Spleen (tissue), 11 donors: Measurements from ENCODE around the gene NOTUM. TPM values are rescaled to one million over a fixed set of nuclear protein-coding genes. Genes with fewer than 3 reads are reported as not detected.
"Not testable (repeated sequence)": the region's sequence is repeated elsewhere in the genome, so short reads cannot be mapped to it uniquely, and the experiment has no call there.

Experiments used
- DNase-seq: peaks from one replicate; pipeline ENCODE4 v3.0.0-alpha.2; 2020
- H3K27ac ChIP-seq, 8 donors: fragments of 200-600 bp; sonication (generic) in 7 of 8; 1 replicate in 4 of 8; 2 replicates in 4 of 8; pipeline versions ENCODE4 v1.5.0 to v1.8.0; 2016 to 2021; ENCODE audit warnings: inconsistent platforms in 4 of 8, mild to moderate bottlenecking in 4 of 8, moderate library complexity in 1 of 8
- H3K27me3 ChIP-seq, 7 donors: fragments of 200-600 bp; sonication (generic) in 6 of 7; replicated peaks in 1 of 7; 1 replicate in 4 of 7; 2 replicates in 3 of 7; pipeline versions ENCODE4 v1.5.0 to v1.8.0; 2016 to 2021; ENCODE audit warnings: inconsistent platforms in 3 of 7, mild to moderate bottlenecking in 1 of 7
- H3K36me3 ChIP-seq, 6 donors: fragments of 200-600 bp; sonication (generic) in 5 of 6; 1 replicate in 4 of 6; 2 replicates in 2 of 6; pipeline versions ENCODE4 v1.5.0 to v1.8.0; 2016 to 2021; ENCODE audit warnings: inconsistent platforms in 2 of 6
- H3K4me1 ChIP-seq, 6 donors: fragments of 200-600 bp; sonication (generic) in 5 of 6; 1 replicate in 3 of 6; 2 replicates in 3 of 6; pipeline versions ENCODE4 v1.5.0 to v1.8.0; 2016 to 2021; ENCODE audit warnings: inconsistent platforms in 3 of 6
- H3K4me3 ChIP-seq, 8 donors: fragments of 200-600 bp; sonication (generic) in 7 of 8; 1 replicate in 4 of 8; 2 replicates in 4 of 8; pipeline versions ENCODE4 v1.5.0 to v1.8.0; 2016 to 2021; ENCODE audit warnings: inconsistent platforms in 4 of 8, mild to moderate bottlenecking in 4 of 8, moderate library complexity in 2 of 8
- H3K9me3 ChIP-seq, 8 donors: fragments of 200-600 bp; sonication (generic) in 7 of 8; 1 replicate in 4 of 8; 2 replicates in 4 of 8; pipeline versions ENCODE4 v1.5.0 to v1.8.0; 2016 to 2021; ENCODE audit warnings: inconsistent platforms in 4 of 8
- CTCF ChIP-seq, 11 experiments: fragments of 200-600 bp in 7 of 11; fragments of 450-650 bp in 4 of 11; sonication (generic) in 4 of 11; IDR thresholded peaks in 8 of 11; conservative IDR thresholded peaks in 3 of 11; 1 replicate in 7 of 11; 2 replicates in 4 of 11; pipeline versions ENCODE4 v1.4.0 to v1.8.0; 2016 to 2021; ENCODE audit warnings: antibody characterized with exemption in 11 of 11, inconsistent platforms in 4 of 11, mild to moderate bottlenecking in 1 of 11
- POLR2A ChIP-seq, 3 donors: fragments of 450-650 bp; IDR thresholded peaks; one replicate each; pipeline ENCODE4 v1.5.1; 2017; ENCODE audit warnings: antibody characterized with exemption in 3 of 3, mild to moderate bottlenecking in 1 of 3
- POLR2AphosphoS5 ChIP-seq, 3 donors: sonication (generic); formaldehyde crosslinking; IDR thresholded peaks; one replicate each; pipeline ENCODE4 v1.5.1; 2017; ENCODE audit warnings: antibody characterized with exemption in 3 of 3
- WGBS, 5 donors: extraction: QIAGEN DNeasy Blood & Tissue Kit in 3 of 5; methylation state at CpG; one replicate each; pipeline versions ENCODE4 v1.1.5 to v1.1.7; 2013 to 2018; 5-methylcytosine and 5-hydroxymethylcytosine counted together
- intact Hi-C: fragments of 100-400 bp; cut with DNase I; formaldehyde crosslinking; loops from one replicate; pipeline ENCODE4 v1.15.0; 2023; ENCODE audit warnings: low total_unique reads
- polyA plus RNA-seq, 3 donors: library from polyadenylated mRNA; stranded (reverse); fragments of 200-250 nt; gene quantifications; one replicate each; pipeline ENCODE4 v1.2.1, GENCODE V29; 2013
- total RNA-seq, 7 donors: library from RNA; depleted of rRNA in 3 of 7; stranded (reverse); fragments of >200 nt in 3 of 7; fragmentation: NEBNext Ultra II Directional in 4 of 7; extraction: Animal tissue kit (Norgen Biotek cat#: 25700) in 4 of 7; gene quantifications; one replicate each; pipeline versions ENCODE4 v1.1.0 to v1.2.1, GENCODE V29; 2016 to 2021
- donor health status: healthy with polysubstance abuse.
- donor health status: DM: no; HTN: no; CAD: no; lungs with moderate emphysema.
- donor health status: DM: no; HTN: no; CAD: no.
- donor health status: Bipolar disorder and iron deficiency.
- donor health status: healthy.
- donor health status: DM: no; HTN: no; CAD: no.
- donor health status: DM: yes; HTN: yes; CAD: no.

The NOTUM gene
- total and polyA plus RNA-seq, 10 donors = 0.03 to 0.85 (median 0.11) TPM; not detected in 5

GRCh38 chr17:81986606-81987005 lies 25.6 kb upstream of the NOTUM start:
- WGBS, 5 donors = 94 to 98% (median 96%) methylated on average over 17 to 26 of the region's 26 CpGs
- H3K9me3 ChIP-seq = no peaks in the 10 kb centered on the region
- peaks cover 0 to 97% (median 27%) of the 10 kb centered on the region in 6 donors for H3K36me3 ChIP-seq
- H3K27ac ChIP-seq = no peak overlapping the region
- TF ChIP-seq POLR2AphosphoS5 (IDR thresholded peaks at IDR 0.05) (no peak), CTCF (IDR thresholded peaks at IDR 0.05 in 8 of 11, conservative IDR thresholded peaks at IDR 0.05 in 3 of 11) (no peak), POLR2A (IDR thresholded peaks at IDR 0.05) (no peak)
- H3K4me3 ChIP-seq = no peak overlapping the region
- no peaks in the 10 kb centered on the region for H3K27me3 ChIP-seq
- intact Hi-C loops = no loop called here
- H3K4me1 ChIP-seq = peaks cover 0 to 18% (median 3%) of the 10 kb centered on the region in 6 donors
- DNase-seq = no peak

GRCh38 chr17:81984773-81985410 lies 23.9 kb upstream of the NOTUM start:
- intact Hi-C loops = no loop called here
- DNase-seq = no peak
- Histone ChIP-seq H3K27ac (no peak overlapping the region), H3K27me3 (no peaks in the 10 kb centered on the region), H3K4me3 (no peak overlapping the region), H3K36me3 (peaks cover 0 to 100% (median 28%) of the 10 kb centered on the region in 6 donors), H3K9me3 (no peaks in the 10 kb centered on the region), H3K4me1 (peaks cover 0 to 31% (median 9%) of the 10 kb centered on the region in 6 donors)
- WGBS, 5 donors = 89 to 98% (median 93%) methylated on average over 19 to 21 of the region's 21 CpGs
- no peak for TF ChIP-seq POLR2A (IDR thresholded peaks at IDR 0.05)
- no peak for TF ChIP-seq CTCF (IDR thresholded peaks at IDR 0.05 in 8 of 11, conservative IDR thresholded peaks at IDR 0.05 in 3 of 11)
- TF ChIP-seq POLR2AphosphoS5 (IDR thresholded peaks at IDR 0.05) = no peak

DNA sequence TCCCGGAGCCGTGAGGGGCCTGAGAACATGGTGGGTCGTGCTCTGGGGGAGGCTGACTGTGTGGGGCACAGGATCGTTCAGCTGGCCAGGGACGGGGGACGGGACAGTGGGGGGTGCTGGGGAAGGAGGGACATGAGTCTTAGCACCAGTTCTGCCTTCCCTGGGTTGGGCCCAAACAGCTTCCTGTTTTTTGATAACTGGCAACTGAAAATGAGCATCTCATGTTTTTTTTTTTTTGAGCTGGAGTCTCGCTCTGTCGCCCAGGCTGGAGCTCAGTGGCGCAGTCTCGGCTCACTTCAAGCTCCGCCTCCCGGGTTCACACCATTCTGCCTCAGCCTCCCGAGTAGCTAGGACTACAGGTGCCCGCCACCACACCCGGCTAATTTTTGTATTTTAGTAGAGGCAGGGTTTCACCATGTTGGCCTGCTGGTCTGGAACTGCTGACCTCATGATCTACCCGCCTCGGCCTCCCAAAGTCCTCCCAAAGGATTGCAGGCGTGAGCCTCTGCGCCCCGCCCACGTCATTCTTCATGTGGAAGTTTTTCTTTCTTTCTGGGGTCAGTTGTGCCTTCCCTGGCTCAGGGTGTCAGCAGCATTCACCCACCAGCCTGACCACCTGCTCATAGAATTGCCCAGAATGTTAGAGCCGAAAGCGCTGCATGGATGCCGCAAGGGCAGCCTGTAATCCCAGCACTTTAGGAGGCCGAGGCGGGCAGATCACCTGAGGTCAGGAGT lies 22.8 kb upstream of the NOTUM start:
- no peak for DNase-seq
- WGBS, 5 donors = 83 to 90% (median 87%) methylated on average over 26 of the region's 26 CpGs
- intact Hi-C loops = no loop called here
- Histone ChIP-seq H3K4me1 (peaks cover under 1 to 41% (median 13%) of the 10 kb centered on the region in 6 donors), H3K4me3 (no peak overlapping the region), H3K36me3 (peaks cover 0 to 98% (median 29%) of the 10 kb centered on the region in 6 donors), H3K9me3 (no peaks in the 10 kb centered on the region), H3K27me3 (no peaks in the 10 kb centered on the region), H3K27ac (no peak overlapping the region)
- TF ChIP-seq CTCF (IDR thresholded peaks at IDR 0.05 in 8 of 11, conservative IDR thresholded peaks at IDR 0.05 in 3 of 11) (no peak), POLR2A (IDR thresholded peaks at IDR 0.05) (no peak)

- H3K27me3 ChIP-seq = no peaks in the 10 kb centered on the region
- no peak overlapping the region for H3K27ac ChIP-seq
- no peak overlapping the region for H3K4me3 ChIP-seq
- H3K36me3 ChIP-seq = peaks cover 0 to 92% (median 29%) of the 10 kb centered on the region in 6 donors
- H3K9me3 ChIP-seq = no peaks in the 10 kb centered on the region
- no peak for TF ChIP-seq CTCF (IDR thresholded peaks at IDR 0.05 in 8 of 11, conservative IDR thresholded peaks at IDR 0.05 in 3 of 11)
- no peak for TF ChIP-seq POLR2A (IDR thresholded peaks at IDR 0.05)
- no peak for TF ChIP-seq POLR2AphosphoS5 (IDR thresholded peaks at IDR 0.05)
- intact Hi-C loops = no loop called here
- DNase-seq = no peak
- 92 to 97% (median 96%) methylated on average over 32 to 35 of the region's 35 CpGs for WGBS, 5 donors
- peaks cover 7 to 48% (median 20%) of the 10 kb centered on the region in 6 donors for H3K4me1 ChIP-seq
Measured at GRCh38 chr17:81983011-81983638, 22.1 kb upstream of the NOTUM start.

DNA sequence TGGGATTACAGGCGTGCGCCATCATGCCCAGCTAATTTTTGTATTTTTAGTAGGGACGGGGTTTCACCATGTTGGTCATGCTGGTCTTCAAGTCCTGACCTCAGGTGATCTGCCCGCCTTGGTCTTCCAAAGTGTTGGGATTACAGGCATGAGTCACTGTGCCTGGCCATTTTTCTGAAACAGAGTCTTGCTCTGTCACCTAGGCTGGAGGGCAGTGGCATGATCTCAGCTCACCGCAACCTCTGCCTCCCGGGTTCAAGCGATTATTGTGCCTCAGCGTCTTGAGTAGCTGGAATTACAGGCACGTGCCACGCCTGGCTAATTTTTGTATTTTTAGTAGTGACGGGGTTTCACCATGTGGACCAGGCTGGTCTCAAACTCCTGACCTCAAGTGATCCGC lies 20.5 kb upstream of the NOTUM start:
- WGBS, 5 donors = 94 to 97% (median 94%) methylated on average over 11 to 12 of the region's 12 CpGs
- H3K27ac ChIP-seq, H3K4me3 ChIP-seq, intact Hi-C loops, DNase-seq, H3K9me3 ChIP-seq, H3K27me3 ChIP-seq: not testable (repeated sequence)
- Histone ChIP-seq H3K4me1 (peaks cover 7 to 59% (median 27%) of the 10 kb centered on the region in 6 donors), H3K36me3 (peaks cover 0 to 76% (median 21%) of the 10 kb centered on the region in 6 donors)
